VCaP (cell line): ENCODE measurements around the gene RPUSD3.

ENCODE experiments used
- H3K27ac ChIP-seq: fragments of 450-650 bp; 2 replicates; pipeline ENCODE4 v1.5.1; 2017
- TF ChIP-seq, protein P1 (sequence below): fragments of 450-650 bp; conservative IDR thresholded peaks from 2 replicates; pipeline ENCODE4 v1.5.1; 2017; ENCODE audit warnings: mild to moderate bottlenecking, moderate library complexity

Gene RPUSD3

DNA sequence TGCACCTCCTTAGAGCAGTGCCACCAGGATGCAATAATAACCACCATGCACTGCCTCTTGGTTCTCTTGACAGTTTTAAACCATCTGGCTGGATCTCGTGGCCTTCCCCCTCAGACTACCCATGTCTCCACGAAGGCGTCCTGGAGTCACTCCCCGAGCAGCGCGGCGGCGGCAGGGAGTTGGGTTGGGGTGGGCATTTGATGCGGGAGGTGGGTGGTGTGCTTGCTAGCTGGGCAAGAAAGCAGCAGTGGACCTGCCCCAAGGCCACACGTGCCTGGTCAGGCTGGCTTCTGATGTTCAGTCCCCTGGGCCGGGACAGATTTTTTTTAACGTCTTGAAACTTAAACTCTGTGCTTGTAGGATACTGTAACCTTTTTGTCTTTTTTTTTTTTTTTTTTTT, 37.7 kb downstream of the RPUSD3 start:
- H3K27ac ChIP-seq = no peak overlapping the region
- TF ChIP-seq, protein P1, sequence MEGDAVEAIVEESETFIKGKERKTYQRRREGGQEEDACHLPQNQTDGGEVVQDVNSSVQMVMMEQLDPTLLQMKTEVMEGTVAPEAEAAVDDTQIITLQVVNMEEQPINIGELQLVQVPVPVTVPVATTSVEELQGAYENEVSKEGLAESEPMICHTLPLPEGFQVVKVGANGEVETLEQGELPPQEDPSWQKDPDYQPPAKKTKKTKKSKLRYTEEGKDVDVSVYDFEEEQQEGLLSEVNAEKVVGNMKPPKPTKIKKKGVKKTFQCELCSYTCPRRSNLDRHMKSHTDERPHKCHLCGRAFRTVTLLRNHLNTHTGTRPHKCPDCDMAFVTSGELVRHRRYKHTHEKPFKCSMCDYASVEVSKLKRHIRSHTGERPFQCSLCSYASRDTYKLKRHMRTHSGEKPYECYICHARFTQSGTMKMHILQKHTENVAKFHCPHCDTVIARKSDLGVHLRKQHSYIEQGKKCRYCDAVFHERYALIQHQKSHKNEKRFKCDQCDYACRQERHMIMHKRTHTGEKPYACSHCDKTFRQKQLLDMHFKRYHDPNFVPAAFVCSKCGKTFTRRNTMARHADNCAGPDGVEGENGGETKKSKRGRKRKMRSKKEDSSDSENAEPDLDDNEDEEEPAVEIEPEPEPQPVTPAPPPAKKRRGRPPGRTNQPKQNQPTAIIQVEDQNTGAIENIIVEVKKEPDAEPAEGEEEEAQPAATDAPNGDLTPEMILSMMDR = no peak

DNA sequence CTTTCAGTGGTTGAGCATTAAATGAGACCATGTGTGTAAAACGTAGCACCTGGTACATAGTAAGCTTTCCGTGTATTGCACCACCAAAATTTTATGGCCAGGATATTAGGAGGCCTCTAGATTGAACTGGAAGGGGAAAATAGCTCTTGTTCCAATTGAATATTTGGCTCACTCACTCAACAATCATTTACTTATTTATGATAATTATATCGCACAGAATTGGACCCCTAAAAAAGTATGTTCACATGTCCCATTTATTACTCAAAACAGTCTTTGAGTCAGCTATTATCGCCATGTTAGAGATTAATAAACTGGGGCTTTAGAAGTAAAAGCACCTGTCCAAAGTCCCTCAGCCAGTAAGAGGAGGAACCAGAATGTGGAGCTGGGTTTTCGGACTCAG, 38.8 kb downstream of the RPUSD3 start:
- TF ChIP-seq, protein P1 = no peak
- H3K27ac ChIP-seq = no peak overlapping the region

DNA sequence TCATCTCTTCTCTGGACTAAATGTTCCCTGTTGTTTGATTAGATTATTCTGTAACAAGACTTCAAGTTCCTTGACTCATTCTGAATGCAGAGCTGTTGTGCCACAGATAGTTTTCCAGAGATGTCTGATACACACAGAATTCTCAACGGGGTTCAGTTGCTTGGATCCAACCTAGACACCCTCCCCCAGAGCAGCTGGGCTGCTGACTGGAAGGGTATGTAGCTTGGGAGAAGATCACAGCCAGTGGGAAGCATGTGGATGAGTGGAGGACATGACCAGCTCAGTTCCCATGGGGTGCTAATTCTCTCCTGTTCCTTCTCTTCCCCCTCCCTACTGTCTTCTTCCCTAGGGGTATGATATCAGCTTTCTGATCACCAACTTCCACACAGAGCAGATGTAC, 40.3 kb downstream of the RPUSD3 start:
- H3K27ac ChIP-seq = no peak overlapping the region

DNA sequence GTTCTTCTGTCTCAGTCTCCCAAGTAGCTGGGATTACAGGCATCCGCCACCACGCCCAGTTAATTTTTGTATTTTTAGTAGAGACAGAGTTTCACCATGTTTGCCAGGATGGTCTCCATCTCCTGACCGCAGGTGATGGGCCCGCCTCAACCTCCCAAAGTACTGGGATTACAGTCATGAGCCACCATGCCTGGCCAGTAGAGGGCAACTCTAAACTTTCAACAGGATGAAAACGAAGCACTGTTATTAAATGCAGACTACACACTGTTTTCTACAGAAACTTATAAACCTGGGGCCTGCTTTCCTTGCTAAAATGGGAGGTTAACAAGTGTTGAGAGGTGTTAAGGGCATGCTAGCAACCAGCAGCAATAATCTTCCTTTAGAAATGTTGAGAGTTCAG, 43.3 kb downstream of the RPUSD3 start:
- no peak overlapping the region for H3K27ac ChIP-seq
- TF ChIP-seq, protein P1 = peak; percentile 69

More for the DNA sequence above, 40.3 kb downstream of the RPUSD3 start:
- TF ChIP-seq, protein P1 = no peak

DNA sequence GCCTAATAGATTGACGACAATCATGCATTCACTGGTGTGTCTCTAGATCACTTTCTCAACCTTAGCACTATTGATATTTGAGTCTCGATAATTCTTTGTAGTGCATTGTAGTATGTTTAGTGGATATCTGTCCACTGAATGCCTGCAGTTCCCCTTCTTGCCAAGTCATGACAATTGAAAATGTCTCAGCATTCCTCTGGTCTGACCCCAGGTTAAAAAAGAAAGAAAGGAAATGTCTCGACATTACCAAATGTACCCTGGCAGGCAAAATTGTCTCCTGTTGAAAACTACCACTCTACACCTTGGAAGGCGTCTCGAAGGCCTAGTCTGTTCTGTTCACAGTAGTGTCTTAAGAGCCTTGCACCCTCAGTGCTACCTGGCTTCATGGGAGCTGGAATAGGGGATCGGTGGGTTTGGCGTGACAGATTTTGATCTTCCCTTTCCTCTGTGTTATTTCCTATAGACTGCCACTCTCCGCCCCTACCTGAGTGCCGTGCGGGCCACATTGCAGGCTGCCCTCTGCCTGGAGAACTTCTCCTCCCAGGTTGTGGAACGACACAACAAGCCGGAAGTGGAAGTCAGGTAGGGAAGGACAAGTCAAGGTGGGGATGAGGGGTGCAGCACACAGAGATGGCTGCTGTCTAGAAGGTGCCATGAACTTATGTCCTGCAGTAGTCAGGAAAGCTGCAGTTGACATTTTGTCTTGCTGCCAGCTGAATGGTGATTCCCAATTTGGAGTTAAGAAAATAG, 46.4 kb downstream of the RPUSD3 start:
- H3K27ac ChIP-seq = no peak overlapping the region
- TF ChIP-seq, protein P1 = no peak

DNA sequence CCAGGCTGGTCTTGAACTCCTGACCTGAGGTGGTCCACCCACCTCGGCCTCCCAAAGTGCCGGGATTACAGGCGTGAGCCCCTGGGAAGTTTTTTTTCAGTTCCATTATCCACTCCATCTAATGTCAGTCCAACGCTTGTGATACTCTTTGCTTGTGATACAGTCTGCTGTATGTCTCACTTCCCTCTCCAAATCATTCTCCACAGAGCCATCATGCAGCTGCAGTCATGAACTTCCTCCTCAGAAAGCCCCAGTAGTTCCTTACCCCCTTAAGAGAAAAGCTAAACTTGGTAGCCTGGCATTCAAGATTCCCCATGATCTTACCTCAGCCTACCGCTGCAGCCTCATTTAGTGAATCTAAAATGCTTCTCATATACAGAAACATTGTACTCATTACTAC, 48.6 kb downstream of the RPUSD3 start:
- peak overlapping the region; percentile 8; the same call in 1 of the 2 replicates for H3K27ac ChIP-seq
- TF ChIP-seq, protein P1 = no peak

DNA sequence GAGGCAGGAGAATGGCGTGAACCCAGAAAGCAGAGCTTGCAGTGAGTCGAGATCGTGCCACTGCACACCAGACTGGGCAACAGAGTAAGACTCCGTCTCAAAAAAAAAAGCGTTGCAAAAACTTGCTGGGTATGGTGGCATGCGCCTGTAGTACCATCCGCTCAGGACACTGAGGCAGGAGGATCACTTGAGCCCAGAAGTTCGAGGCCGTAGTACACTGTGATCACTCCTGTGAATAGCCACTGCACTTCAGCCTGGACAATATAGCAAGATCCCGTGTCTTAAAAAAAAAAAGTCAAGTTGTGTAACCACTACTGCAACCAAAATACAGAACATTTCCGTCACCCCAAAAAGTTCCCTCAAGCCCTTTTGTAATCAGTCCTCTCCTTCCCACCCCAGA, 49.4 kb downstream of the RPUSD3 start:
- no peak overlapping the region for H3K27ac ChIP-seq
- TF ChIP-seq, protein P1 = no peak
